ENCODE data around the gene OR51E1.

The OR51E1 gene

DNA sequence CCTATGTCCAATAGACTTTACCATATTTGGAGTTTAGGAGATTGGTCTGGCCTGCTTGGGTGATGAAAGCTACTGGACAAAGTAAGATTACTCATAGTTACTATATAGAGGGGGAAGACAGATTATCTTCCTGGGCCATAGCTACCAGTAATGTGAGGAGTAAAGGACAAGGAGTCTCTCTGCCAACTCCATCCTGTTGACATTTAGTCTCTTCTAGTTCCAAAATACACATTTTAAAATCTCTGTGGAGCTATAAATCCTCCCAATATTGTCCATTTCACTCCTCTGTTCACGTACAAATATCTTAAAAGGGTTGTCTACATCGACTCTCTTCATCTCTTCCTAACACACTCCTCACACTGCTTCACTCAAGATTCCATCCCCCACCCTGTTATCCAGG, 7.6 kb upstream of the OR51E1 start:
- no peak for DNase-seq

DNA sequence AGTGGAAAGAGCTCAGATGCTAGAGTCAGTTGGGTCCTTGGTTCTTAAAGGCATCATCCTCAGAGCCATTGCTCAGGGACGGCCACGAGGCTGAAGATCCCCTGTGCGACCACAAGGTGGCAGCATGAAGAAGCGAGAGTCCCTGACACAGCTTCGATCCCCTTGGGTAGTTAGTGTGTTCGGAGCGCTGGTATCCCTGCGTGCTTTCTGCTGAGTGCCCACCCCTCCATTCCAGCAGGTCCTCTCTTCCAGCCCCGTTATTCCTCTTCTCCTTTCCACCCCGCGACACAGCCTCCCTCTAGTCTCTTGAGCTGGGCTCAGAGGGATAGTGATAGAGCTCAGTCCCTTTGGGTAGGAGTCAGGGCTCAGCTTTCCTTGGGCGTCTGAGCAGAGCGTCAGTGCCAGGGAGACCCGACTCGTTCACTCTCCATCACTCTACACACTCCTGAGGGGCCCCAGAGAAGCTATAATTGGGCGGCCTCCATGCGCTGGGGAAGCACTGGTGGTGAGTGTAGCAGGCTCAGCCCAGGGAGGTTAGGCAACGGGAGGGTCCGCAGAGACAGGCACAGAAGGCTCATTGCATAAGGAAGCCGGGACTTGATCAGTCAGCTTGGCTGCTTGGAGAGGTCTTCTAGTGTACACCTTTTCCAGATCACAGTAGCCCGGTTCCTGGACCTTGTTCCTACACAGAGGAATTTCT, 6.7 kb upstream of the OR51E1 start, which contains the start of gene OR51D1:
Gene OR51D1 (plus strand): TSS at position 516 of the 700 bp plus-strand sequence. CDS start 2,314 bp downstream, outside the sequence.
- H3K27me3 ChIP-seq (ENCODE audit: insufficient read depth, low read depth, severe bottlenecking) = peaks cover 77% of the 10 kb centered on the region
- no peaks in the 10 kb centered on the region for H3K36me3 ChIP-seq
- no peaks in the 10 kb centered on the region for H3K9me3 ChIP-seq (ENCODE audit: severe bottlenecking)
- H3K4me3 ChIP-seq (ENCODE audit: low read depth, low read length) = no peak within 1 kb of the TSS
- peak; percentile 63 for DNase-seq
- no peak within 1 kb of the TSS for H3K27ac ChIP-seq
- peak; percentile 97 for TF ChIP-seq CTCF (IDR thresholded peaks at IDR 0.05; ENCODE audit: low read depth, low read length)

More for the DNA sequence above, 7.6 kb upstream of the OR51E1 start:
- peaks cover 67% of the 10 kb centered on the region for H3K27me3 ChIP-seq (ENCODE audit: insufficient read depth, low read depth, severe bottlenecking)
- no peak overlapping the region for H3K27ac ChIP-seq
- no peak overlapping the region for H3K4me3 ChIP-seq (ENCODE audit: low read depth, low read length)
- no peaks in the 10 kb centered on the region for H3K36me3 ChIP-seq
- no peak for TF ChIP-seq CTCF (IDR thresholded peaks at IDR 0.05; ENCODE audit: low read depth, low read length)
- H3K9me3 ChIP-seq (ENCODE audit: severe bottlenecking) = no peaks in the 10 kb centered on the region

GRCh38 chr11:4637662-4638047, 6.1 kb upstream of the OR51E1 start:
- H3K36me3 ChIP-seq = no peaks in the 10 kb centered on the region
- TF ChIP-seq CTCF (IDR thresholded peaks at IDR 0.05; ENCODE audit: low read depth, low read length) = no peak
- no peaks in the 10 kb centered on the region for H3K9me3 ChIP-seq (ENCODE audit: severe bottlenecking)
- no peak overlapping the region for H3K27ac ChIP-seq
- peaks cover 80% of the 10 kb centered on the region for H3K27me3 ChIP-seq (ENCODE audit: insufficient read depth, low read depth, severe bottlenecking)
- H3K4me3 ChIP-seq (ENCODE audit: low read depth, low read length) = no peak overlapping the region
- DNase-seq = no peak

GRCh38 chr11:4639931-4640330, 3.9 kb upstream of the OR51E1 start:
- no peak overlapping the region for H3K4me3 ChIP-seq (ENCODE audit: low read depth, low read length)
- H3K36me3 ChIP-seq = no peaks in the 10 kb centered on the region
- H3K27me3 ChIP-seq (ENCODE audit: insufficient read depth, low read depth, severe bottlenecking) = peaks cover 93% of the 10 kb centered on the region

DNA sequence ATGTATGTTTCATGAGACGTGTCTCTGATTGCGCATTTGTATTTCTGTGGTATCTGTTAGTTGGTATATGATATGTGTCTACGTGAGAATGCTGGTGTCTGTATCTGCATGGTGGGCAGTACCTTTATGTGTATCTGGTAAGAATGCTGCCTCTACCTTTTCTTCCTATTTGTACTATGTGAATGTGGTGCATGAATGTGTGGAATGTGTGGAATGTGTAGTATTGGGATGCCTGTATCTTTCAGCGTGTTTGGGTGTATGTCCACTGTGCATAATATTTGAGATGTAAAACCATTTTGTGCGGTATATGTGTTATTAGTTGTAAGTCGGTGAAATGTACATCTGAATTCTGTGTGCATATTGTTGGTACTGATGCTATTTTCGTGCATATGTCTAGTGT, 2.3 kb upstream of the OR51E1 start:
- no peak for TF ChIP-seq CTCF (IDR thresholded peaks at IDR 0.05; ENCODE audit: low read depth, low read length)
- DNase-seq = no peak
- peaks cover 89% of the 10 kb centered on the region for H3K27me3 ChIP-seq (ENCODE audit: insufficient read depth, low read depth, severe bottlenecking)

More at GRCh38 chr11:4639931-4640330, 3.9 kb upstream of the OR51E1 start:
- DNase-seq = no peak
- Histone ChIP-seq H3K9me3 (ENCODE audit: severe bottlenecking) (no peaks in the 10 kb centered on the region), H3K27ac (no peak overlapping the region)
- TF ChIP-seq CTCF (IDR thresholded peaks at IDR 0.05; ENCODE audit: low read depth, low read length) = no peak

GRCh38 chr11:4642043-4642442, 1.7 kb upstream of the OR51E1 start:
- Histone ChIP-seq H3K9me3 (ENCODE audit: severe bottlenecking) (no peaks in the 10 kb centered on the region), H3K27ac (no peak overlapping the region), H3K4me3 (ENCODE audit: low read depth, low read length) (no peak overlapping the region), H3K36me3 (no peaks in the 10 kb centered on the region), H3K27me3 (ENCODE audit: insufficient read depth, low read depth, severe bottlenecking) (peaks cover 86% of the 10 kb centered on the region)
- DNase-seq = no peak
- no peak for TF ChIP-seq CTCF (IDR thresholded peaks at IDR 0.05; ENCODE audit: low read depth, low read length)

More for the DNA sequence above, 2.3 kb upstream of the OR51E1 start:
- Histone ChIP-seq H3K4me3 (ENCODE audit: low read depth, low read length) (no peak overlapping the region), H3K27ac (no peak overlapping the region), H3K36me3 (no peaks in the 10 kb centered on the region), H3K9me3 (ENCODE audit: severe bottlenecking) (no peaks in the 10 kb centered on the region)

Data from WERI-Rb-1 (cell line).